KMS-11 (cell line): ENCODE measurements around the gene ITGB4.

ENCODE experiments used
- H2AFZ ChIP-seq: fragments of 200-600 bp; sonication (generic); 2 replicates; pipeline ENCODE4 v1.6.1; 2016; ENCODE audit warnings: antibody characterized with exemption, mixed run types, low read depth
- H3K27ac ChIP-seq: fragments of 200-600 bp; sonication (generic); 2 replicates; pipeline ENCODE4 v1.6.1; 2016; ENCODE audit warnings: mild to moderate bottlenecking, mixed run types
- H3K27me3 ChIP-seq: fragments of 200-600 bp; sonication (generic); 2 replicates; pipeline ENCODE4 v1.6.1; 2017; ENCODE audit warnings: mild to moderate bottlenecking, low read depth, mixed run types, moderate library complexity; ENCODE audit not compliant: insufficient read depth
- H3K36me3 ChIP-seq: fragments of 200-600 bp; sonication (generic); 2 replicates; pipeline ENCODE4 v1.6.1; 2017; ENCODE audit warnings: mild to moderate bottlenecking, mixed run types; ENCODE audit not compliant: insufficient read depth
- H3K4me1 ChIP-seq: fragments of 200-600 bp; sonication (generic); 2 replicates; pipeline ENCODE4 v1.6.1; 2016; ENCODE audit warnings: mild to moderate bottlenecking, low read depth, mixed run types; ENCODE audit not compliant: poor library complexity, severe bottlenecking
- H3K4me2 ChIP-seq: fragments of 200-600 bp; sonication (generic); 2 replicates; pipeline ENCODE4 v1.7.0; 2016; ENCODE audit warnings: mild to moderate bottlenecking, mixed run types
- H3K4me3 ChIP-seq: fragments of 200-600 bp; sonication (generic); IDR thresholded peaks from 2 replicates; pipeline ENCODE4 v1.6.1; 2017; ENCODE audit warnings: low read depth, low read length, mixed read lengths; ENCODE audit not compliant: insufficient read depth
- H3K79me2 ChIP-seq: fragments of 200-600 bp; sonication (generic); 2 replicates; pipeline ENCODE4 v1.6.1; 2016; ENCODE audit warnings: low read depth, mixed run types; ENCODE audit not compliant: insufficient read depth
- H3K9ac ChIP-seq: fragments of 200-600 bp; sonication (generic); 2 replicates; pipeline ENCODE4 v1.6.1; 2016; ENCODE audit warnings: mild to moderate bottlenecking, mixed run types
- H4K20me1 ChIP-seq: fragments of 200-600 bp; sonication (generic); 2 replicates; pipeline ENCODE4 v1.6.1; 2016; ENCODE audit warnings: mild to moderate bottlenecking, mixed run types; ENCODE audit not compliant: insufficient read depth
- TF ChIP-seq, protein P1 (sequence below): fragments of 200-600 bp; sonication (generic); conservative IDR thresholded peaks from 2 replicates; pipeline ENCODE4 v1.6.1; 2017; ENCODE audit warnings: low read depth, mild to moderate bottlenecking, antibody characterized with exemption, low read length, moderate library complexity, mixed read lengths

The ITGB4 gene

DNA sequence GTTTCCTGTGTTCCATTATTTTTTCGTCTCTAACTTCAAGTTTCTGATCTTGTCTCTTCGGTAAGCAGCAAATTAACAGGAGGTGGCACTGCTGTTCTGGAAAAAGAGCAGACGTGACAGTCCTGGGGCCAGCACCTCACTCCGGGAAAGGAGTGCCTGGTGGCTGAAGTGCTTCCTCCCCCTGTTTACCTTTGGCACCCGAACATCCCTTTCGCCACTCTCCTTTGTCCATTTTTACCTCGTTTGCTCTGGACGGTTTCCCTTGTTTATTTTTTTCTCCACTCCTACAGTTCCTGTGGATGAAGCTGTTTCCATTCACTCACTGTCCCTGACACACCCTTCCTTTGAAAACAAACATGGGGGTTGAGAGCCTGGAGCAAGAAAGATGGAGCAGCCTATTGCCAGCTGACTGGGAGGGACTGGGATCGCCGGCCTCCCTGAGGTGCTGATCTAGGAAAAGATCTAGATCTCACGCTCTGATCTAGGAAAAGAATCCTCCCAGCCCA, 41.5 kb upstream of the ITGB4 start:
- peaks cover 5% of the 10 kb centered on the region; the same call in 1 of the 2 replicates for H3K36me3 ChIP-seq
- peaks cover 9% of the 10 kb centered on the region for H3K4me1 ChIP-seq
- H3K27ac ChIP-seq: no peak overlapping the region
- H4K20me1 ChIP-seq: no peaks in the 10 kb centered on the region
- H3K79me2 ChIP-seq: peaks cover 33% of the 10 kb centered on the region; the same call in 1 of the 2 replicates
- no peak overlapping the region for H2AFZ ChIP-seq
- TF ChIP-seq, protein P1, sequence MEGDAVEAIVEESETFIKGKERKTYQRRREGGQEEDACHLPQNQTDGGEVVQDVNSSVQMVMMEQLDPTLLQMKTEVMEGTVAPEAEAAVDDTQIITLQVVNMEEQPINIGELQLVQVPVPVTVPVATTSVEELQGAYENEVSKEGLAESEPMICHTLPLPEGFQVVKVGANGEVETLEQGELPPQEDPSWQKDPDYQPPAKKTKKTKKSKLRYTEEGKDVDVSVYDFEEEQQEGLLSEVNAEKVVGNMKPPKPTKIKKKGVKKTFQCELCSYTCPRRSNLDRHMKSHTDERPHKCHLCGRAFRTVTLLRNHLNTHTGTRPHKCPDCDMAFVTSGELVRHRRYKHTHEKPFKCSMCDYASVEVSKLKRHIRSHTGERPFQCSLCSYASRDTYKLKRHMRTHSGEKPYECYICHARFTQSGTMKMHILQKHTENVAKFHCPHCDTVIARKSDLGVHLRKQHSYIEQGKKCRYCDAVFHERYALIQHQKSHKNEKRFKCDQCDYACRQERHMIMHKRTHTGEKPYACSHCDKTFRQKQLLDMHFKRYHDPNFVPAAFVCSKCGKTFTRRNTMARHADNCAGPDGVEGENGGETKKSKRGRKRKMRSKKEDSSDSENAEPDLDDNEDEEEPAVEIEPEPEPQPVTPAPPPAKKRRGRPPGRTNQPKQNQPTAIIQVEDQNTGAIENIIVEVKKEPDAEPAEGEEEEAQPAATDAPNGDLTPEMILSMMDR: no peak
- no peak overlapping the region for H3K4me2 ChIP-seq
- H3K27me3 ChIP-seq: no peaks in the 10 kb centered on the region
- no peak overlapping the region for H3K9ac ChIP-seq
- no peak overlapping the region for H3K4me3 ChIP-seq

DNA sequence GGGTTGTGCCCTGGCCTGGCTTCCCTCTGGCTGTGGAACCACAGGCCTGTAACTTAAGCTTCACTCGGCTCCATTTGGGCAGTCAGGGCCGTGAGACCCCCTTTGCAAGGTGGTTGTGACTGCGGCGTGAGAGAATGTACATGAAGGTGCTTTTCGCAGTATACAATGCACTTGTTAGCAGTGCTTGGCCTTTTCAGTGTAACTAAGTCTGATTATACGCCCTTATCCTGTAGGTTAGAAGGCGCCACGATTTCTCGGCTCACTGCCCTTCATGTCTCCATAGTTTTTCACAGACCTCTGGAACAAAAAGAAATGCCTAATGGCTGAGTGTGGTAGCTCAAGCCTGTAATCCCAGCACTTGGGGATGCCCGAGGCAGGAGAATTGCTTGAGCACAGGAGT, 40.8 kb upstream of the ITGB4 start:
- Histone ChIP-seq H2AFZ (no peak overlapping the region), H3K27ac (no peak overlapping the region), H3K9ac (no peak overlapping the region), H3K36me3 (peaks cover 5% of the 10 kb centered on the region; the same call in 1 of the 2 replicates), H3K4me1 (peaks cover 3% of the 10 kb centered on the region), H3K4me3 (no peak overlapping the region), H3K27me3 (no peaks in the 10 kb centered on the region), H4K20me1 (no peaks in the 10 kb centered on the region), H3K4me2 (no peak overlapping the region), H3K79me2 (peaks cover 39% of the 10 kb centered on the region; the same call in 1 of the 2 replicates)
- TF ChIP-seq, protein P1: no peak

DNA sequence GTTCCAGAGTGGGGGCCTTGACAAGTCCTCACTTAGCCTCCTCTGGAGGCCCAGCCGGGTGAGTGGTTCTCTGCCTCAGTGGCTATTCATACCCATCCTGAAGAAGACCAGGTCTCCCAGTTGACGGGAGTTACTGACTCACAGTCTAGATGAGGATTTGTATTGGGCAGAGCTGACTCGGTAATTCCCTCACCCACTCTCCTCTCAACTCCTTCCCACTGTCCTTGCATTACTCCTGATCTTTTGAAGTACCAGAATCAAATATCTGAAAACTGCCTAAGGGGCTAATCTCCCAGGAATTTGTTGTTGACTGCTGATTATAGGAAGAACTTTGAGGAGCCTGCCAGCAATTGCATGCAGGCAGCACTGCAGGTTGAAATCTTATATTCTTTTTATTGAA, 40.0 kb upstream of the ITGB4 start:
- Histone ChIP-seq H3K79me2 (peaks cover 39% of the 10 kb centered on the region; the same call in 1 of the 2 replicates), H3K9ac (no peak overlapping the region), H3K27ac (no peak overlapping the region), H3K4me2 (no peak overlapping the region), H3K4me3 (no peak overlapping the region), H4K20me1 (no peaks in the 10 kb centered on the region), H2AFZ (no peak overlapping the region), H3K36me3 (no peaks in the 10 kb centered on the region; the same call in 1 of the 2 replicates), H3K4me1 (no peaks in the 10 kb centered on the region), H3K27me3 (no peaks in the 10 kb centered on the region)
- TF ChIP-seq, protein P1: no peak

DNA sequence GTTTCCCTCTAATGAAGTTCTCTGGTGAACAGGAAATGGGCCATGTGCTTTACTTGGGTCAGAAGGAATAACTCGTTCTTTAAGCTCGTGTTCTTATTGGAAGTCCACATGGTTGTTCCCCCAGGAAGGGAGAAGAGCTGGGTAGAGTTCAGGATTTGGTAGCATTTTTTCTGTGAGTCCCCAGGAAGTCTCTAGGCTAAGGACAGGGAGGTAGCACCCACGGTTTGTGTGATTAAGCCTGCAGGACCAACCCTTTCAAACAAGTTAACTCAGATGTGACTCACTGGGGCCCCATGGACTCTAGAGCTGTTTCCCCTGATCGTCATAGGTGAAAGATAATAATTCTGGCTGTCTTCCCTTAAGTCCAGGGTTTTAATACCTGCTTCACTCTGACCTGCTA, 37.7 kb upstream of the ITGB4 start:
- TF ChIP-seq, protein P1: no peak
- H4K20me1 ChIP-seq: peaks cover 12% of the 10 kb centered on the region; the same call in 1 of the 2 replicates

More for the DNA sequence above, 37.7 kb upstream of the ITGB4 start:
- Histone ChIP-seq H3K79me2 (peaks cover 45% of the 10 kb centered on the region; the same call in 1 of the 2 replicates), H3K4me1 (no peaks in the 10 kb centered on the region), H3K27ac (no peak overlapping the region), H3K27me3 (no peaks in the 10 kb centered on the region), H3K4me2 (no peak overlapping the region), H2AFZ (no peak overlapping the region), H3K4me3 (no peak overlapping the region), H3K36me3 (no peaks in the 10 kb centered on the region), H3K9ac (no peak overlapping the region)
